GM12878 (cell line): ENCODE data around the gene AGAP2.

Source experiments
- CTCF ChIP-seq, 3 experiments: IDR thresholded peaks in 2 of 3; conservative IDR thresholded peaks in 1 of 3; 2 replicates each; pipeline ENCODE4 v1.5.1; 2011; ENCODE audit warnings: low read depth in 3 of 3, low read length in 3 of 3, mild to moderate bottlenecking in 3 of 3, control low read depth in 2 of 3, moderate library complexity in 2 of 3, inconsistent platforms in 1 of 3, mixed read lengths in 1 of 3; ENCODE audit not compliant: control insufficient read depth in 2 of 3, insufficient read depth in 1 of 3; ENCODE audit errors: extremely low read depth in 1 of 3
- EZH2 ChIP-seq: IDR thresholded peaks from 2 replicates; pipeline ENCODE4 v1.6.1; 2012; ENCODE audit warnings: low read depth, mild to moderate bottlenecking, control low read depth, inconsistent platforms, low read length, borderline replicate concordance; ENCODE audit not compliant: control insufficient read depth
- JUND ChIP-seq: IDR thresholded peaks from 2 replicates; pipeline ENCODE4 v1.6.1; 2012; ENCODE audit warnings: low read depth, mild to moderate bottlenecking, low read length, improper control_type of control experiment, moderate library complexity
- TF ChIP-seq, protein P1 (sequence below): fragments of 450-650 bp; IDR thresholded peaks from 2 replicates; pipeline ENCODE4 v1.6.1; 2017; ENCODE audit warnings: mild to moderate bottlenecking, moderate library complexity
- TF ChIP-seq, protein P2 (sequence below): IDR thresholded peaks from 2 replicates; pipeline ENCODE4 v1.6.1; 2011; ENCODE audit warnings: low read depth, low read length, improper control_type of control experiment, borderline replicate concordance

- TF ChIP-seq EZH2 (no peak), CTCF (IDR thresholded peaks at IDR 0.05 in 2 of 3, conservative IDR thresholded peaks at IDR 0.05 in 1 of 3; ENCODE audit: control insufficient read depth in 2 of 3, extremely low read depth in 1 of 3, insufficient read depth in 1 of 3, low read depth in 3 of 3, low read length in 3 of 3) (no peak), JUND (no peak)
- TF ChIP-seq, protein P1, sequence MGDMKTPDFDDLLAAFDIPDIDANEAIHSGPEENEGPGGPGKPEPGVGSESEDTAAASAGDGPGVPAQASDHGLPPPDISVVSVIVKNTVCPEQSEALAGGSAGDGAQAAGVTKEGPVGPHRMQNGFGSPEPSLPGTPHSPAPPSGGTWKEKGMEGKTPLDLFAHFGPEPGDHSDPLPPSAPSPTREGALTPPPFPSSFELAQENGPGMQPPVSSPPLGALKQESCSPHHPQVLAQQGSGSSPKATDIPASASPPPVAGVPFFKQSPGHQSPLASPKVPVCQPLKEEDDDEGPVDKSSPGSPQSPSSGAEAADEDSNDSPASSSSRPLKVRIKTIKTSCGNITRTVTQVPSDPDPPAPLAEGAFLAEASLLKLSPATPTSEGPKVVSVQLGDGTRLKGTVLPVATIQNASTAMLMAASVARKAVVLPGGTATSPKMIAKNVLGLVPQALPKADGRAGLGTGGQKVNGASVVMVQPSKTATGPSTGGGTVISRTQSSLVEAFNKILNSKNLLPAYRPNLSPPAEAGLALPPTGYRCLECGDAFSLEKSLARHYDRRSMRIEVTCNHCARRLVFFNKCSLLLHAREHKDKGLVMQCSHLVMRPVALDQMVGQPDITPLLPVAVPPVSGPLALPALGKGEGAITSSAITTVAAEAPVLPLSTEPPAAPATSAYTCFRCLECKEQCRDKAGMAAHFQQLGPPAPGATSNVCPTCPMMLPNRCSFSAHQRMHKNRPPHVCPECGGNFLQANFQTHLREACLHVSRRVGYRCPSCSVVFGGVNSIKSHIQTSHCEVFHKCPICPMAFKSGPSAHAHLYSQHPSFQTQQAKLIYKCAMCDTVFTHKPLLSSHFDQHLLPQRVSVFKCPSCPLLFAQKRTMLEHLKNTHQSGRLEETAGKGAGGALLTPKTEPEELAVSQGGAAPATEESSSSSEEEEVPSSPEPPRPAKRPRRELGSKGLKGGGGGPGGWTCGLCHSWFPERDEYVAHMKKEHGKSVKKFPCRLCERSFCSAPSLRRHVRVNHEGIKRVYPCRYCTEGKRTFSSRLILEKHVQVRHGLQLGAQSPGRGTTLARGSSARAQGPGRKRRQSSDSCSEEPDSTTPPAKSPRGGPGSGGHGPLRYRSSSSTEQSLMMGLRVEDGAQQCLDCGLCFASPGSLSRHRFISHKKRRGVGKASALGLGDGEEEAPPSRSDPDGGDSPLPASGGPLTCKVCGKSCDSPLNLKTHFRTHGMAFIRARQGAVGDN, result no peak
- TF ChIP-seq, protein P2, sequence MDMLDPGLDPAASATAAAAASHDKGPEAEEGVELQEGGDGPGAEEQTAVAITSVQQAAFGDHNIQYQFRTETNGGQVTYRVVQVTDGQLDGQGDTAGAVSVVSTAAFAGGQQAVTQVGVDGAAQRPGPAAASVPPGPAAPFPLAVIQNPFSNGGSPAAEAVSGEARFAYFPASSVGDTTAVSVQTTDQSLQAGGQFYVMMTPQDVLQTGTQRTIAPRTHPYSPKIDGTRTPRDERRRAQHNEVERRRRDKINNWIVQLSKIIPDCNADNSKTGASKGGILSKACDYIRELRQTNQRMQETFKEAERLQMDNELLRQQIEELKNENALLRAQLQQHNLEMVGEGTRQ, result no peak
Observed at GRCh38 chr12:57763881-57764661, 25.5 kb upstream of the AGAP2 start.
